ENCODE results near the gene IL1F10.

Gene IL1F10
- 0 reads per million in 3 donors for total RNA-seq

GRCh38 chr2:113067681-113068080 lies at the start of gene IL1F10:
Gene IL1F10, plus strand, starts transcription at chr2:113067970. Its CDS starts 4,769 bp downstream, at chr2:113072739.
- Histone ChIP-seq H3K27me3 (replicated peaks; ENCODE audit: control insufficient read depth, insufficient read depth, low read length, poor library complexity, severe bottlenecking) (no peaks in the 10 kb centered on the region), H3K27ac (ENCODE audit: insufficient read depth, low read length, poor library complexity, severe bottlenecking) (no peak within 1 kb of the TSS), H3K4me1 (ENCODE audit: control insufficient read depth, insufficient read depth, low read length, poor library complexity, severe bottlenecking) (no peaks in the 10 kb centered on the region), H3K4me3 (ENCODE audit: insufficient read depth, low read depth, low read length, poor library complexity, severe bottlenecking) (no peak within 1 kb of the TSS), H3K36me3 (ENCODE audit: control insufficient read depth, insufficient read depth, low read length) (no peaks in the 10 kb centered on the region), H3K9me3 (ENCODE audit: control insufficient read depth, low read length) (no peaks in the 10 kb centered on the region)
- DNase-seq, result no peak

- Histone ChIP-seq H3K27ac (ENCODE audit: insufficient read depth, low read length, poor library complexity, severe bottlenecking) (no peak overlapping the region), H3K27me3 (replicated peaks; ENCODE audit: control insufficient read depth, insufficient read depth, low read length, poor library complexity, severe bottlenecking) (no peaks in the 10 kb centered on the region), H3K9me3 (ENCODE audit: control insufficient read depth, low read length) (no peaks in the 10 kb centered on the region), H3K4me1 (ENCODE audit: control insufficient read depth, insufficient read depth, low read length, poor library complexity, severe bottlenecking) (no peaks in the 10 kb centered on the region), H3K36me3 (ENCODE audit: control insufficient read depth, insufficient read depth, low read length) (no peaks in the 10 kb centered on the region), H3K4me3 (ENCODE audit: insufficient read depth, low read depth, low read length, poor library complexity, severe bottlenecking) (no peak overlapping the region)
- no peak for DNase-seq
These were observed 49.3 kb upstream of the IL1F10 start for GRCh38 chr2:113018509-113018908.

- H3K27me3 ChIP-seq (replicated peaks; ENCODE audit: control insufficient read depth, insufficient read depth, low read length, poor library complexity, severe bottlenecking), result no peaks in the 10 kb centered on the region
- no peaks in the 10 kb centered on the region for H3K36me3 ChIP-seq (ENCODE audit: control insufficient read depth, insufficient read depth, low read length)
- no peak for DNase-seq
These were observed 46.5 kb upstream of the IL1F10 start for GRCh38 chr2:113021312-113021711.

GRCh38 chr2:113024764-113025163 lies 43.0 kb upstream of the IL1F10 start:
- H3K27me3 ChIP-seq (replicated peaks; ENCODE audit: control insufficient read depth, insufficient read depth, low read length, poor library complexity, severe bottlenecking), result no peaks in the 10 kb centered on the region
- DNase-seq, result no peak
- no peaks in the 10 kb centered on the region for H3K36me3 ChIP-seq (ENCODE audit: control insufficient read depth, insufficient read depth, low read length)
- H3K4me1 ChIP-seq (ENCODE audit: control insufficient read depth, insufficient read depth, low read length, poor library complexity, severe bottlenecking), result no peaks in the 10 kb centered on the region
- H3K27ac ChIP-seq (ENCODE audit: insufficient read depth, low read length, poor library complexity, severe bottlenecking), result no peak overlapping the region
- no peaks in the 10 kb centered on the region for H3K9me3 ChIP-seq (ENCODE audit: control insufficient read depth, low read length)
- no peak overlapping the region for H3K4me3 ChIP-seq (ENCODE audit: insufficient read depth, low read depth, low read length, poor library complexity, severe bottlenecking)

More at GRCh38 chr2:113021312-113021711, 46.5 kb upstream of the IL1F10 start:
- no peaks in the 10 kb centered on the region for H3K9me3 ChIP-seq (ENCODE audit: control insufficient read depth, low read length)
- no peaks in the 10 kb centered on the region for H3K4me1 ChIP-seq (ENCODE audit: control insufficient read depth, insufficient read depth, low read length, poor library complexity, severe bottlenecking)
- no peak overlapping the region for H3K27ac ChIP-seq (ENCODE audit: insufficient read depth, low read length, poor library complexity, severe bottlenecking)
- no peak overlapping the region for H3K4me3 ChIP-seq (ENCODE audit: insufficient read depth, low read depth, low read length, poor library complexity, severe bottlenecking)

- no peaks in the 10 kb centered on the region for H3K9me3 ChIP-seq (ENCODE audit: control insufficient read depth, low read length)
- H3K4me1 ChIP-seq (ENCODE audit: control insufficient read depth, insufficient read depth, low read length, poor library complexity, severe bottlenecking), result no peaks in the 10 kb centered on the region
- DNase-seq, result no peak
- H3K36me3 ChIP-seq (ENCODE audit: control insufficient read depth, insufficient read depth, low read length), result no peaks in the 10 kb centered on the region
- no peaks in the 10 kb centered on the region for H3K27me3 ChIP-seq (replicated peaks; ENCODE audit: control insufficient read depth, insufficient read depth, low read length, poor library complexity, severe bottlenecking)
- no peak overlapping the region for H3K4me3 ChIP-seq (ENCODE audit: insufficient read depth, low read depth, low read length, poor library complexity, severe bottlenecking)
- no peak overlapping the region for H3K27ac ChIP-seq (ENCODE audit: insufficient read depth, low read length, poor library complexity, severe bottlenecking)
These were observed 42.0 kb upstream of the IL1F10 start for GRCh38 chr2:113025737-113026136.

- H3K4me1 ChIP-seq (ENCODE audit: control insufficient read depth, insufficient read depth, low read length, poor library complexity, severe bottlenecking), result no peaks in the 10 kb centered on the region
- no peaks in the 10 kb centered on the region for H3K36me3 ChIP-seq (ENCODE audit: control insufficient read depth, insufficient read depth, low read length)
- DNase-seq, result no peak
- H3K9me3 ChIP-seq (ENCODE audit: control insufficient read depth, low read length), result no peaks in the 10 kb centered on the region
- no peak overlapping the region for H3K27ac ChIP-seq (ENCODE audit: insufficient read depth, low read length, poor library complexity, severe bottlenecking)
- no peak overlapping the region for H3K4me3 ChIP-seq (ENCODE audit: insufficient read depth, low read depth, low read length, poor library complexity, severe bottlenecking)
- no peaks in the 10 kb centered on the region for H3K27me3 ChIP-seq (replicated peaks; ENCODE audit: control insufficient read depth, insufficient read depth, low read length, poor library complexity, severe bottlenecking)
These were observed 40.1 kb upstream of the IL1F10 start for GRCh38 chr2:113027691-113028090.

- no peak overlapping the region for H3K4me3 ChIP-seq (ENCODE audit: insufficient read depth, low read depth, low read length, poor library complexity, severe bottlenecking)
- H3K9me3 ChIP-seq (ENCODE audit: control insufficient read depth, low read length), result no peaks in the 10 kb centered on the region
- H3K27me3 ChIP-seq (replicated peaks; ENCODE audit: control insufficient read depth, insufficient read depth, low read length, poor library complexity, severe bottlenecking), result no peaks in the 10 kb centered on the region
- H3K27ac ChIP-seq (ENCODE audit: insufficient read depth, low read length, poor library complexity, severe bottlenecking), result no peak overlapping the region
- H3K36me3 ChIP-seq (ENCODE audit: control insufficient read depth, insufficient read depth, low read length), result no peaks in the 10 kb centered on the region
- no peaks in the 10 kb centered on the region for H3K4me1 ChIP-seq (ENCODE audit: control insufficient read depth, insufficient read depth, low read length, poor library complexity, severe bottlenecking)
- DNase-seq, result no peak
These were observed 39.7 kb upstream of the IL1F10 start for GRCh38 chr2:113028112-113028511.

GRCh38 chr2:113032737-113033136 lies 35.0 kb upstream of the IL1F10 start:
- H3K4me3 ChIP-seq (ENCODE audit: insufficient read depth, low read depth, low read length, poor library complexity, severe bottlenecking), result no peak overlapping the region
- no peaks in the 10 kb centered on the region for H3K27me3 ChIP-seq (replicated peaks; ENCODE audit: control insufficient read depth, insufficient read depth, low read length, poor library complexity, severe bottlenecking)
- H3K36me3 ChIP-seq (ENCODE audit: control insufficient read depth, insufficient read depth, low read length), result no peaks in the 10 kb centered on the region
- no peaks in the 10 kb centered on the region for H3K4me1 ChIP-seq (ENCODE audit: control insufficient read depth, insufficient read depth, low read length, poor library complexity, severe bottlenecking)
- H3K9me3 ChIP-seq (ENCODE audit: control insufficient read depth, low read length), result no peaks in the 10 kb centered on the region
- DNase-seq, result no peak
- no peak overlapping the region for H3K27ac ChIP-seq (ENCODE audit: insufficient read depth, low read length, poor library complexity, severe bottlenecking)

- Histone ChIP-seq H3K4me3 (ENCODE audit: insufficient read depth, low read depth, low read length, poor library complexity, severe bottlenecking) (no peak overlapping the region), H3K4me1 (ENCODE audit: control insufficient read depth, insufficient read depth, low read length, poor library complexity, severe bottlenecking) (no peaks in the 10 kb centered on the region), H3K27ac (ENCODE audit: insufficient read depth, low read length, poor library complexity, severe bottlenecking) (no peak overlapping the region), H3K9me3 (ENCODE audit: control insufficient read depth, low read length) (no peaks in the 10 kb centered on the region), H3K36me3 (ENCODE audit: control insufficient read depth, insufficient read depth, low read length) (no peaks in the 10 kb centered on the region), H3K27me3 (replicated peaks; ENCODE audit: control insufficient read depth, insufficient read depth, low read length, poor library complexity, severe bottlenecking) (no peaks in the 10 kb centered on the region)
- DNase-seq, result no peak
These were observed 33.8 kb upstream of the IL1F10 start for GRCh38 chr2:113034016-113034415.

- no peaks in the 10 kb centered on the region for H3K4me1 ChIP-seq (ENCODE audit: control insufficient read depth, insufficient read depth, low read length, poor library complexity, severe bottlenecking)
- no peaks in the 10 kb centered on the region for H3K27me3 ChIP-seq (replicated peaks; ENCODE audit: control insufficient read depth, insufficient read depth, low read length, poor library complexity, severe bottlenecking)
- H3K36me3 ChIP-seq (ENCODE audit: control insufficient read depth, insufficient read depth, low read length), result no peaks in the 10 kb centered on the region
- H3K27ac ChIP-seq (ENCODE audit: insufficient read depth, low read length, poor library complexity, severe bottlenecking), result no peak overlapping the region
- H3K9me3 ChIP-seq (ENCODE audit: control insufficient read depth, low read length), result no peaks in the 10 kb centered on the region
- no peak for DNase-seq
- H3K4me3 ChIP-seq (ENCODE audit: insufficient read depth, low read depth, low read length, poor library complexity, severe bottlenecking), result no peak overlapping the region
These were observed 31.0 kb upstream of the IL1F10 start for GRCh38 chr2:113036763-113037162.

- Histone ChIP-seq H3K36me3 (ENCODE audit: control insufficient read depth, insufficient read depth, low read length) (no peaks in the 10 kb centered on the region), H3K4me1 (ENCODE audit: control insufficient read depth, insufficient read depth, low read length, poor library complexity, severe bottlenecking) (no peaks in the 10 kb centered on the region), H3K4me3 (ENCODE audit: insufficient read depth, low read depth, low read length, poor library complexity, severe bottlenecking) (no peak overlapping the region), H3K9me3 (ENCODE audit: control insufficient read depth, low read length) (no peaks in the 10 kb centered on the region), H3K27ac (ENCODE audit: insufficient read depth, low read length, poor library complexity, severe bottlenecking) (no peak overlapping the region), H3K27me3 (replicated peaks; ENCODE audit: control insufficient read depth, insufficient read depth, low read length, poor library complexity, severe bottlenecking) (no peaks in the 10 kb centered on the region)
- DNase-seq, result no peak
These were observed 29.5 kb upstream of the IL1F10 start for GRCh38 chr2:113038291-113038690.
